GM12878 (cell line): Measurements from ENCODE around the gene CILP. TPM values are rescaled to one million over a fixed set of nuclear protein-coding genes. Genes with fewer than 3 reads are reported as not detected.

Experiments used
- ATAC-seq: fragments of 200-7000 bp; cut with Tn5 transposase; 3 replicates; pipeline ENCODE4 v1.9.1; 2020; ENCODE audit warnings: mild to moderate bottlenecking, moderate library complexity
- BruUV-seq: library from RNA; stranded (reverse); fragments of 400-500 nt; replicated peaks from 2 replicates; lab custom pipeline; 2021; lab: Mats Ljungman, UMichigan
- CTCF ChIA-PET: fragments of 300-600 bp; sonication (Branson Sonifier 250); formaldehyde crosslinking; extraction: SDS; loops from one replicate; lab custom pipeline; 2021; ENCODE audit warnings: inconsistent platforms; lab: Yijun Ruan, JAX
- POLR2A ChIA-PET: fragments of 350-600 bp; formaldehyde crosslinking; extraction: SDS; loops from one replicate; lab custom pipeline; 2021; ENCODE audit warnings: inconsistent platforms; lab: Charles Lee
- RAD21 ChIA-PET: fragments of 300-600 bp; sonication (Branson Sonifier 250); formaldehyde crosslinking; loops from one replicate; lab custom pipeline; 2023; ENCODE audit warnings: antibody characterized with exemption; ENCODE audit not compliant: unreplicated experiment; lab: Charles Lee
- SMC1A ChIA-PET: fragments of 300-600 bp; sonication (Branson Sonifier 250); formaldehyde crosslinking; loops from one replicate; lab custom pipeline; 2023; ENCODE audit not compliant: unreplicated experiment, uncharacterized antibody; lab: Charles Lee
- DNase-seq: peaks from one replicate; pipeline ENCODE4 v3.0.0-alpha.2; 2011; ENCODE audit warnings: low read depth, low spot score
- FAIRE-seq: peaks from 3 replicates; lab custom pipeline; 2011; peaks lifted over from hg19 to GRCh38; lab: Jason Lieb, UNC
- H2AFZ ChIP-seq: 2 replicates; pipeline ENCODE4 v1.6.0; 2011; ENCODE audit warnings: low read depth, low read length, control low read depth; ENCODE audit not compliant: control insufficient read depth
- H3K27ac ChIP-seq: 2 replicates; pipeline ENCODE4 v1.5.1; 2011; ENCODE audit warnings: control low read depth; ENCODE audit not compliant: control insufficient read depth, insufficient read depth
- H3K27me3 ChIP-seq, 2 experiments: replicated peaks in 1 of 2; 2 replicates each; pipeline versions ENCODE4 v1.6.0 to v1.6.1; 2011; ENCODE audit warnings: low read length in 1 of 2; ENCODE audit not compliant: control insufficient read depth in 2 of 2, insufficient read depth in 2 of 2
- H3K36me3 ChIP-seq, 2 experiments: 2 replicates each; pipeline ENCODE4 v1.5.1; 2011; ENCODE audit warnings: low read length in 1 of 2; ENCODE audit not compliant: control insufficient read depth in 2 of 2, insufficient read depth in 2 of 2
- H3K4me1 ChIP-seq: 2 replicates; pipeline ENCODE4 v1.6.1; 2011; ENCODE audit warnings: mild to moderate bottlenecking, low read length, moderate library complexity, mixed read lengths; ENCODE audit not compliant: control insufficient read depth, insufficient read depth
- H3K4me2 ChIP-seq: 2 replicates; pipeline ENCODE4 v1.6.0; 2011; ENCODE audit warnings: control low read depth; ENCODE audit not compliant: control insufficient read depth, insufficient read depth
- H3K4me3 ChIP-seq: fragments of 200-600 bp; sonication (generic); 2 replicates; pipeline ENCODE4 v1.5.1; 2016
- H3K79me2 ChIP-seq: 2 replicates; pipeline ENCODE4 v1.6.0; 2011; ENCODE audit warnings: low read length; ENCODE audit not compliant: control insufficient read depth, insufficient read depth
- H3K9ac ChIP-seq: 2 replicates; pipeline ENCODE4 v1.8.0; 2011; ENCODE audit warnings: low read length, control low read depth, mixed read lengths; ENCODE audit not compliant: control insufficient read depth, insufficient read depth
- H3K9me3 ChIP-seq: replicated peaks from 3 replicates; pipeline ENCODE4 v1.5.1; 2011; ENCODE audit warnings: mild to moderate bottlenecking, low read length; ENCODE audit not compliant: control insufficient read depth, insufficient read depth
- H4K20me1 ChIP-seq: 2 replicates; pipeline ENCODE4 v1.6.0; 2011; ENCODE audit not compliant: control insufficient read depth, insufficient read depth
- BACH1 ChIP-seq: fragments of 450-650 bp; IDR thresholded peaks from 2 replicates; pipeline ENCODE4 v1.6.1; 2017; ENCODE audit warnings: mild to moderate bottlenecking, borderline replicate concordance
- CBX5 ChIP-seq: sonication (generic); IDR thresholded peaks from 2 replicates; pipeline ENCODE4 v1.6.1; 2016; ENCODE audit warnings: low read depth, moderate library complexity, mild to moderate bottlenecking, inconsistent platforms
- CEBPZ ChIP-seq: fragments of 150-350 bp; IDR thresholded peaks from 2 replicates; pipeline ENCODE4 v1.6.1; 2016; ENCODE audit warnings: low read depth, low read length
- CHD4 ChIP-seq: fragments of 200-600 bp; sonication (generic); IDR thresholded peaks from 2 replicates; pipeline ENCODE4 v1.6.1; 2016; ENCODE audit warnings: mild to moderate bottlenecking
- E4F1 ChIP-seq: fragments of 450-650 bp; IDR thresholded peaks from 2 replicates; pipeline ENCODE4 v1.6.1; 2018; ENCODE audit warnings: borderline replicate concordance, mild to moderate bottlenecking; ENCODE audit not compliant: partially characterized antibody
- ETV6 ChIP-seq, 2 experiments: fragments of 450-650 bp in 1 of 2; IDR thresholded peaks in 1 of 2; conservative IDR thresholded peaks in 1 of 2; 2 replicates each; pipeline ENCODE4 v1.6.1; 2014; ENCODE audit warnings: antibody characterized with exemption in 1 of 2, borderline replicate concordance in 1 of 2, low read depth in 1 of 2, mild to moderate bottlenecking in 1 of 2, moderate library complexity in 1 of 2
- HDAC2 ChIP-seq: fragments of 200-600 bp; sonication (generic); IDR thresholded peaks from 2 replicates; pipeline ENCODE4 v1.6.1; 2017
- MTA2 ChIP-seq: fragments of 450-650 bp; IDR thresholded peaks from 2 replicates; pipeline ENCODE4 v1.6.1; 2016; ENCODE audit warnings: low read depth, mild to moderate bottlenecking, moderate library complexity
- NFYB ChIP-seq: IDR thresholded peaks from 2 replicates; pipeline ENCODE4 v1.6.1; 2011; ENCODE audit warnings: low read depth, mild to moderate bottlenecking, low read length, improper control_type of control experiment, moderate library complexity; ENCODE audit not compliant: insufficient read depth
- SMC3 ChIP-seq: IDR thresholded peaks from 2 replicates; pipeline ENCODE4 v1.6.1; 2011; ENCODE audit warnings: low read length, improper control_type of control experiment, borderline replicate concordance
- ZNF592 ChIP-seq: fragments of 450-650 bp; IDR thresholded peaks from 2 replicates; pipeline ENCODE4 v1.6.1; 2017; ENCODE audit warnings: mild to moderate bottlenecking, moderate library complexity
- ZNF622 ChIP-seq: fragments of 450-650 bp; IDR thresholded peaks from 2 replicates; pipeline ENCODE4 v1.6.1; 2017; ENCODE audit warnings: mild to moderate bottlenecking, inconsistent platforms
- WGBS: methylation state at CpG from one replicate; pipeline ENCODE4 v1.1.6; 2016; ENCODE audit warnings: low lambda C conversion rate; ENCODE audit not compliant: insufficient replicate concordance, insufficient coverage; ENCODE audit errors: missing lambda C conversion rate; 5-methylcytosine and 5-hydroxymethylcytosine counted together
- in situ Hi-C: fragments of 300-500 bp; cut with MboI; formaldehyde crosslinking; loops from 9 replicates; pipeline ENCODE4 v1.14.3; 2018; ENCODE audit warnings: mixed read lengths
- intact Hi-C: fragments of 100-400 bp; cut with micrococcal nuclease; formaldehyde crosslinking; loops from one replicate; pipeline ENCODE4 v1.14.2; 2022; ENCODE audit not compliant: unreplicated experiment
- polyA plus RNA-seq, 11 experiments: library from polyadenylated mRNA; depleted of rRNA in 4 of 11; unstranded in 6 of 11; stranded (reverse) in 5 of 11; fragments of >200 nt; fragmentation: Nextera tagmentation in 4 of 11; fragmentation: Illumina TruSeq in 1 of 11; extraction: Ambion mirVana in 4 of 11; extraction: Trizol in 1 of 11; gene quantifications; 1 replicate in 1 of 11; 2 replicates in 10 of 11; pipeline versions ENCODE4 v1.2.1 to v1.2.3, GENCODE V29; 2011 to 2016; ENCODE audit warnings: inconsistent platforms in 2 of 11, missing spikeins in 2 of 11, low read depth in 1 of 11
- total RNA-seq, 4 experiments: library from RNA; depleted of rRNA in 3 of 4; stranded (reverse); fragments of >200 nt in 3 of 4; fragmentation: Illumina TruSeq in 1 of 4; extraction: Trizol in 1 of 4; gene quantifications; 2 replicates each; pipeline versions ENCODE4 v1.2.1 to v1.2.3, GENCODE V29; 2013 to 2021
- TF ChIP-seq, protein P1 (sequence below): IDR thresholded peaks from 2 replicates; pipeline ENCODE4 v1.6.1; 2012; ENCODE audit warnings: low read length, inconsistent platforms

Gene CILP
- total and polyA plus RNA-seq, 10 of the 15 experiments (the other 5 are each of a cell fraction or from before 2014, with no cell fraction given) = 0.03 to 0.06 (median 0.04) TPM; not detected in 4

GRCh38 chr15:65211482-65211982, 259 bp upstream of the CILP start:
- no peaks in the 10 kb centered on the region for H3K36me3 ChIP-seq
- H2AFZ ChIP-seq = no peak overlapping the region
- CTCF ChIA-PET = interaction anchor here (0.6 to 2.8 kb wide), 11 partner anchors 11 to 104 kb away, joined by 3 to 17 read pairs (median 4); no protein-coding TSS in a partner anchor
- BruUV-seq = no TSS peak
- RAD21 ChIA-PET = no interaction called here
- 40% methylated on average over 6 of the region's 6 CpGs for WGBS
- H3K27me3 ChIP-seq = no peaks in the 10 kb centered on the region
- H3K4me2 ChIP-seq = no peak overlapping the region
- H4K20me1 ChIP-seq = no peaks in the 10 kb centered on the region
- in situ Hi-C loops = no loop called here
- no peak overlapping the region for H3K27ac ChIP-seq
- SMC1A ChIA-PET = no interaction called here
- FAIRE-seq = no peak
- H3K9ac ChIP-seq = no peak overlapping the region
- no peak for ATAC-seq
- H3K79me2 ChIP-seq = no peaks in the 10 kb centered on the region
- no peaks in the 10 kb centered on the region for H3K9me3 ChIP-seq
- intact Hi-C loops = no loop called here
- no peak for DNase-seq
- POLR2A ChIA-PET = interaction anchor here (0.6 kb wide), 1 partner anchor 39 kb away, joined by 8 read pairs; no protein-coding TSS in a partner anchor
- H3K4me3 ChIP-seq = no peak overlapping the region
- no peaks in the 10 kb centered on the region for H3K4me1 ChIP-seq
- TF ChIP-seq ZNF592 (no peak), E4F1 (no peak), ZNF622 (no peak), BACH1 (no peak), HDAC2 (no peak), NFYB (no peak), CHD4 (no peak), MTA2 (no peak), CEBPZ (no peak), SMC3 (no peak), CBX5 (no peak), ETV6 (conservative IDR thresholded peaks at IDR 0.05 in 1 of 2, IDR thresholded peaks at IDR 0.05 in 1 of 2; ENCODE audit: borderline replicate concordance in 1 of 2, low read depth in 1 of 2) (no peak)
- TF ChIP-seq, protein P1, sequence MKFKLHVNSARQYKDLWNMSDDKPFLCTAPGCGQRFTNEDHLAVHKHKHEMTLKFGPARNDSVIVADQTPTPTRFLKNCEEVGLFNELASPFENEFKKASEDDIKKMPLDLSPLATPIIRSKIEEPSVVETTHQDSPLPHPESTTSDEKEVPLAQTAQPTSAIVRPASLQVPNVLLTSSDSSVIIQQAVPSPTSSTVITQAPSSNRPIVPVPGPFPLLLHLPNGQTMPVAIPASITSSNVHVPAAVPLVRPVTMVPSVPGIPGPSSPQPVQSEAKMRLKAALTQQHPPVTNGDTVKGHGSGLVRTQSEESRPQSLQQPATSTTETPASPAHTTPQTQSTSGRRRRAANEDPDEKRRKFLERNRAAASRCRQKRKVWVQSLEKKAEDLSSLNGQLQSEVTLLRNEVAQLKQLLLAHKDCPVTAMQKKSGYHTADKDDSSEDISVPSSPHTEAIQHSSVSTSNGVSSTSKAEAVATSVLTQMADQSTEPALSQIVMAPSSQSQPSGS = no peak
